K562 (cell line): Measurements from ENCODE around the gene LHPP. TPM values are rescaled to one million over a fixed set of nuclear protein-coding genes. Genes with fewer than 3 reads are reported as not detected.

Source experiments
- ATAC-seq: fragments of 200-7000 bp; cut with Tn5 transposase; 3 replicates; pipeline ENCODE4 v1.9.1; 2020; ENCODE audit warnings: moderate library complexity
- BruUV-seq: library from RNA; stranded (reverse); fragments of 400-500 nt; replicated peaks from 2 replicates; lab custom pipeline; 2021; lab: Mats Ljungman, UMichigan
- CTCF ChIA-PET: fragments of 300-600 bp; formaldehyde crosslinking; extraction: SDS; loops from one replicate; lab custom pipeline; 2021; ENCODE audit warnings: low intra/inter-chr PET ratio; lab: Yijun Ruan, JAX
- POLR2A ChIA-PET: fragments of 300-600, 350-650 bp; sonication (Branson Sonifier 250); formaldehyde crosslinking; extraction: SDS; loops from one replicate; lab custom pipeline; 2021; ENCODE audit warnings: antibody characterized with exemption, inconsistent platforms; lab: Yijun Ruan, JAX
- DNase-seq, 4 experiments: peaks; one replicate each; pipeline versions ENCODE4 v3.0.0 to v3.0.0-alpha.2; 2011 to 2018; ENCODE audit warnings: low spot score in 3 of 4, mixed read lengths in 3 of 4; ENCODE audit errors: extremely low read depth in 1 of 4
- FAIRE-seq: peaks from 2 replicates; lab custom pipeline; 2011; peaks lifted over from hg19 to GRCh38; lab: Jason Lieb, UNC
- H2AFZ ChIP-seq: 2 replicates; pipeline ENCODE4 v1.6.0; 2011; ENCODE audit warnings: low read depth, low read length, control low read depth, inconsistent platforms
- H3K27ac ChIP-seq: fragments of 200-600 bp; 3 replicates; pipeline ENCODE4 v1.8.0; 2011; ENCODE audit warnings: low read depth, mild to moderate bottlenecking, control low read depth, inconsistent platforms, low read length, moderate library complexity, mixed read lengths; ENCODE audit errors: extremely low read depth
- H3K27me3 ChIP-seq, 2 experiments: fragments of 300-600 bp in 1 of 2; 2 replicates in 1 of 2; 3 replicates in 1 of 2; pipeline versions ENCODE4 v1.6.0 to v1.8.0; 2011; ENCODE audit warnings: inconsistent platforms in 2 of 2, low read length in 2 of 2, mild to moderate bottlenecking in 1 of 2, mixed read lengths in 1 of 2, moderate library complexity in 1 of 2; ENCODE audit not compliant: control insufficient read depth in 2 of 2, insufficient read depth in 2 of 2
- H3K36me3 ChIP-seq: fragments of 300-600 bp; 3 replicates; pipeline ENCODE4 v1.8.0; 2011; ENCODE audit warnings: mild to moderate bottlenecking, low read length, inconsistent platforms; ENCODE audit not compliant: control insufficient read depth, insufficient read depth
- H3K4me1 ChIP-seq, 2 experiments: fragments of 200-600 bp in 1 of 2; replicated peaks in 1 of 2; 2 replicates in 1 of 2; 3 replicates in 1 of 2; pipeline versions ENCODE4 v1.5.1 to v1.8.0; 2011; ENCODE audit warnings: inconsistent platforms in 2 of 2, low read length in 2 of 2, mild to moderate bottlenecking in 1 of 2, mixed read lengths in 1 of 2, moderate library complexity in 1 of 2; ENCODE audit not compliant: control insufficient read depth in 2 of 2, insufficient read depth in 2 of 2
- H3K4me2 ChIP-seq: 2 replicates; pipeline ENCODE4 v1.6.1; 2011; ENCODE audit warnings: low read length, control low read depth, inconsistent platforms, mixed read lengths; ENCODE audit not compliant: insufficient read depth
- H3K4me3 ChIP-seq: fragments of 200-600 bp; sonication (generic), shearing (Covaris generic); 2 replicates; pipeline ENCODE4 v1.5.1; 2016; ENCODE audit warnings: control low read depth, inconsistent platforms
- H3K79me2 ChIP-seq: fragments of 200-600 bp; 3 replicates; pipeline ENCODE4 v1.8.0; 2011; ENCODE audit warnings: low read length, inconsistent platforms; ENCODE audit not compliant: control insufficient read depth, insufficient read depth
- H3K9ac ChIP-seq, 2 experiments: 2 replicates each; pipeline versions ENCODE4 v1.6.0 to v1.6.1; 2011; ENCODE audit warnings: low read depth in 2 of 2, low read length in 2 of 2, control low read depth in 1 of 2, inconsistent platforms in 1 of 2, mild to moderate bottlenecking in 1 of 2, mixed read lengths in 1 of 2; ENCODE audit not compliant: insufficient read depth in 1 of 2
- H3K9me1 ChIP-seq: one replicate; pipeline ENCODE4 v1.6.0; 2011; ENCODE audit warnings: inconsistent platforms, mild to moderate bottlenecking, low read length, moderate library complexity; ENCODE audit not compliant: control insufficient read depth, insufficient read depth
- H3K9me3 ChIP-seq: replicated peaks from 2 replicates; pipeline ENCODE4 v1.5.1; 2011; ENCODE audit warnings: low read depth, low read length, inconsistent platforms; ENCODE audit not compliant: control insufficient read depth, insufficient read depth
- H4K20me1 ChIP-seq: replicated peaks from 2 replicates; pipeline ENCODE4 v1.6.1; 2011; ENCODE audit warnings: low read length, inconsistent platforms, mixed read lengths; ENCODE audit not compliant: control insufficient read depth, insufficient read depth
- KDM5B ChIP-seq: fragments of 200-600 bp; sonication (generic); IDR thresholded peaks from 2 replicates; pipeline ENCODE4 v1.6.1; 2012; ENCODE audit warnings: low read depth, mild to moderate bottlenecking, moderate library complexity, low read length, control low read depth, inconsistent platforms; ENCODE audit not compliant: insufficient replicate concordance
- NCOA4 ChIP-seq: fragments of 450-650 bp; IDR thresholded peaks from 2 replicates; pipeline ENCODE4 v1.6.1; 2018; ENCODE audit warnings: mild to moderate bottlenecking; ENCODE audit not compliant: partially characterized antibody
- ZNF445 ChIP-seq: fragments of 250-450 bp; sonication (Bioruptor Pico); IDR thresholded peaks from 2 replicates; pipeline ENCODE4 v1.4.0; 2020; ENCODE audit warnings: low read depth, mild to moderate bottlenecking, moderate library complexity
- WGBS: fragments of 100-300 bp; shearing (Covaris generic); methylation state at CpG from one replicate; pipeline ENCODE4 v1.1.6; 2016; ENCODE audit warnings: low coverage, mixed read lengths; ENCODE audit not compliant: insufficient coverage; ENCODE audit errors: missing lambda C conversion rate; 5-methylcytosine and 5-hydroxymethylcytosine counted together
- in situ Hi-C: fragments of 300-500 bp; cut with MboI; formaldehyde crosslinking; loops from 4 replicates; pipeline ENCODE4 v1.15.0; 2018; ENCODE audit warnings: inconsistent platforms, mixed read lengths
- intact Hi-C: fragments of 100-400 bp; cut with micrococcal nuclease; formaldehyde crosslinking; loops from 2 replicates; pipeline ENCODE4 v1.14.2; 2022
- polyA plus RNA-seq, 8 experiments: library from polyadenylated mRNA; depleted of rRNA in 4 of 8; stranded (reverse) in 5 of 8; unstranded in 3 of 8; fragments of >200 nt; fragmentation: Nextera tagmentation in 2 of 8; fragmentation: Illumina TruSeq in 1 of 8; extraction: Ambion mirVana in 2 of 8; extraction: Trizol in 1 of 8; gene quantifications; 2 replicates each; pipeline versions ENCODE4 v1.2.1 to v1.2.3, GENCODE V29; 2011 to 2014; ENCODE audit warnings: inconsistent platforms in 1 of 8, missing spikeins in 1 of 8
- total RNA-seq, 7 experiments: library from RNA; depleted of rRNA in 6 of 7; stranded (reverse); fragments of >200 nt in 6 of 7; fragmentation: Illumina TruSeq in 2 of 7; extraction: Trizol in 2 of 7; gene quantifications; 2 replicates each; pipeline versions ENCODE4 v1.2.1 to v1.2.3, GENCODE V29; 2011 to 2021; ENCODE audit warnings: low replicate concordance in 1 of 7
- TF ChIP-seq, protein P1 (sequence below): sonication (generic); formaldehyde crosslinking; IDR thresholded peaks from 2 replicates; pipeline ENCODE4 v1.8.1; 2023; ENCODE audit warnings: missing genetic modification reagents, mild to moderate bottlenecking, borderline replicate concordance
- TF ChIP-seq, protein P2 (sequence below): fragments of 450-650 bp; IDR thresholded peaks from 2 replicates; pipeline ENCODE4 v1.6.1; 2018; ENCODE audit warnings: mild to moderate bottlenecking, low read depth; ENCODE audit not compliant: partially characterized antibody

The LHPP gene
- total and polyA plus RNA-seq, 9 of the 15 experiments (the other 6 are each of a cell fraction or from before 2014, with no cell fraction given): 0.34 to 7.4 (median 3.0) TPM

DNA sequence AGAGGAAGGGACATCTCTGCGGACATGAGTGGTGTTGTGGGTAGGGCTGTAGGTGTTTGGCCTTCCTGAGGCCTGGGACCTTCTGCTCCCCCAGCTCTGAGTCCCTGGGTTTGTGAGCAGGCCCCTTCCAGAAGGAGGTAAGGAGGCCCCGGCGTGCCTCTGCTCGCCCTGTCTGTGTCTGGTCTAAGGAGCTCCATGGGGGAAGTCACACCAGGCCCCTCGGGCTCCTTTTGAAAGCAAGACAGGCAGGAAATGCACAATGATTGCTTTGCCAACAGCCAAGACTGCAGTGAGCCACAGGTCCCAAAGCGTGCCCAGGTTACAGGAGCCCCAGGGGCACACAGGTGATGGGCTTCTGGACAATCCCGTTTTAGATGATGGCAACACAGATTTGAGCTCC, 193.1 kb downstream of the LHPP start:
- Histone ChIP-seq H2AFZ (no peak overlapping the region), H3K36me3 (peaks cover 8% of the 10 kb centered on the region; the same call in 1 of the 3 replicates), H3K9me3 (no peaks in the 10 kb centered on the region), H3K9me1 (no peaks in the 10 kb centered on the region), H4K20me1 (no peaks in the 10 kb centered on the region), H3K27ac (no peak overlapping the region), H3K27me3 (no peaks in the 10 kb centered on the region), H3K4me3 (no peak overlapping the region), H3K79me2 (no peaks in the 10 kb centered on the region), H3K4me2 (no peak overlapping the region), H3K9ac (peak overlapping the region in 1 of 2 experiments; percentile 35; a peak in 2 of 4 replicates), H3K4me1 (peaks cover 0 to 12% of the 10 kb centered on the region in 2 experiments; a peak in 4 of 5 replicates)
- in situ Hi-C loops (no loop called here), intact Hi-C loops (no loop called here)
- no peak for ATAC-seq
- FAIRE-seq: no peak
- 100% methylated on average over 2 of the region's 7 CpGs for WGBS
- CTCF ChIA-PET: no interaction called here
- POLR2A ChIA-PET: no interaction called here
- DNase-seq: no peak
- BruUV-seq: no TSS peak
- TF ChIP-seq, protein P1, sequence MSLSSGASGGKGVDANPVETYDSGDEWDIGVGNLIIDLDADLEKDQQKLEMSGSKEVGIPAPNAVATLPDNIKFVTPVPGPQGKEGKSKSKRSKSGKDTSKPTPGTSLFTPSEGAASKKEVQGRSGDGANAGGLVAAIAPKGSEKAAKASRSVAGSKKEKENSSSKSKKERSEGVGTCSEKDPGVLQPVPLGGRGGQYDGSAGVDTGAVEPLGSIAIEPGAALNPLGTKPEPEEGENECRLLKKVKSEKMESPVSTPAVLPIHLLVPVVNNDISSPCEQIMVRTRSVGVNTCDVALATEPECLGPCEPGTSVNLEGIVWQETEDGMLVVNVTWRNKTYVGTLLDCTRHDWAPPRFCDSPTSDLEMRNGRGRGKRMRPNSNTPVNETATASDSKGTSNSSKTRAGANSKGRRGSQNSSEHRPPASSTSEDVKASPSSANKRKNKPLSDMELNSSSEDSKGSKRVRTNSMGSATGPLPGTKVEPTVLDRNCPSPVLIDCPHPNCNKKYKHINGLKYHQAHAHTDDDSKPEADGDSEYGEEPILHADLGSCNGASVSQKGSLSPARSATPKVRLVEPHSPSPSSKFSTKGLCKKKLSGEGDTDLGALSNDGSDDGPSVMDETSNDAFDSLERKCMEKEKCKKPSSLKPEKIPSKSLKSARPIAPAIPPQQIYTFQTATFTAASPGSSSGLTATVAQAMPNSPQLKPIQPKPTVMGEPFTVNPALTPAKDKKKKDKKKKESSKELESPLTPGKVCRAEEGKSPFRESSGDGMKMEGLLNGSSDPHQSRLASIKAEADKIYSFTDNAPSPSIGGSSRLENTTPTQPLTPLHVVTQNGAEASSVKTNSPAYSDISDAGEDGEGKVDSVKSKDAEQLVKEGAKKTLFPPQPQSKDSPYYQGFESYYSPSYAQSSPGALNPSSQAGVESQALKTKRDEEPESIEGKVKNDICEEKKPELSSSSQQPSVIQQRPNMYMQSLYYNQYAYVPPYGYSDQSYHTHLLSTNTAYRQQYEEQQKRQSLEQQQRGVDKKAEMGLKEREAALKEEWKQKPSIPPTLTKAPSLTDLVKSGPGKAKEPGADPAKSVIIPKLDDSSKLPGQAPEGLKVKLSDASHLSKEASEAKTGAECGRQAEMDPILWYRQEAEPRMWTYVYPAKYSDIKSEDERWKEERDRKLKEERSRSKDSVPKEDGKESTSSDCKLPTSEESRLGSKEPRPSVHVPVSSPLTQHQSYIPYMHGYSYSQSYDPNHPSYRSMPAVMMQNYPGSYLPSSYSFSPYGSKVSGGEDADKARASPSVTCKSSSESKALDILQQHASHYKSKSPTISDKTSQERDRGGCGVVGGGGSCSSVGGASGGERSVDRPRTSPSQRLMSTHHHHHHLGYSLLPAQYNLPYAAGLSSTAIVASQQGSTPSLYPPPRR: no peak
- TF ChIP-seq KDM5B (no peak), NCOA4 (no peak), ZNF445 (CRISPR knock-in tag) (no peak)
- TF ChIP-seq, protein P2, sequence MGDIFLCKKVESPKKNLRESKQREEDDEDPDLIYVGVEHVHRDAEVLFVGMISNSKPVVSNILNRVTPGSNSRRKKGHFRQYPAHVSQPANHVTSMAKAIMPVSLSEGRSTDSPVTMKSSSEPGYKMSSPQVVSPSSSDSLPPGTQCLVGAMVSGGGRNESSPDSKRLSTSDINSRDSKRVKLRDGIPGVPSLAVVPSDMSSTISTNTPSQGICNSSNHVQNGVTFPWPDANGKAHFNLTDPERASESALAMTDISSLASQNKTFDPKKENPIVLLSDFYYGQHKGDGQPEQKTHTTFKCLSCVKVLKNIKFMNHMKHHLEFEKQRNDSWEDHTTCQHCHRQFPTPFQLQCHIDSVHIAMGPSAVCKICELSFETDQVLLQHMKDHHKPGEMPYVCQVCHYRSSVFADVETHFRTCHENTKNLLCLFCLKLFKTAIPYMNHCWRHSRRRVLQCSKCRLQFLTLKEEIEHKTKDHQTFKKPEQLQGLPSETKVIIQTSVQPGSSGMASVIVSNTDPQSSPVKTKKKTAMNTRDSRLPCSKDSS: no peak
